GM21529 (cell line): ENCODE data around the gene ADCK2.
A peak's percentile ranks its signal among the peaks of the same experiment; 100 is the strongest.
"Not testable (repeated sequence)": the region's sequence is repeated elsewhere in the genome, so short reads cannot be mapped to it uniquely, and the experiment has no call there.

Experiments used
- ATAC-seq: cut with Tn5 transposase; IDR thresholded peaks from one replicate; pipeline ENCODE4 v1.9.1; 2021; ENCODE audit not compliant: unreplicated experiment

The ADCK2 gene

GRCh38 chr7:140693849-140694248 lies 21.1 kb downstream of the ADCK2 start:
- ATAC-seq, result not testable (repeated sequence)

DNA sequence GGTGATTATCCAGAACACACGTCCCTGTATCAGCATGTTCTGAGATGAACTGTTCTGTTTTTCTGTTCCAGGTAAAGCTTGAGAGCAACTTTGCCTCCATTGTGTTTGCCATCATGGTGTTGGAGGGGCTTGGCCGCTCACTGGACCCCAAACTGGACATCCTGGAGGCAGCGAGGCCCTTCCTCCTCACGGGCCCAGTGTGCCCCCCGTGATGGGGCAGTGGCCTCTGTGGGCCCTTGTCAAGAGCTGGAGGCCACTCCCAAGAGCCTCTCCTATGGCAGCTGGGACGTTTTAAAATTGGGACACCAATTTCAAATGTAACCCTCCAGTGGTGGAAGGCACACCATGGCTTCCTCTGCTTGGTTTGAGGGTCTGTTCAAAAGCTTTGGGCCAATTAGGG lies 21.8 kb downstream of the ADCK2 start:
- ATAC-seq, result no peak

DNA sequence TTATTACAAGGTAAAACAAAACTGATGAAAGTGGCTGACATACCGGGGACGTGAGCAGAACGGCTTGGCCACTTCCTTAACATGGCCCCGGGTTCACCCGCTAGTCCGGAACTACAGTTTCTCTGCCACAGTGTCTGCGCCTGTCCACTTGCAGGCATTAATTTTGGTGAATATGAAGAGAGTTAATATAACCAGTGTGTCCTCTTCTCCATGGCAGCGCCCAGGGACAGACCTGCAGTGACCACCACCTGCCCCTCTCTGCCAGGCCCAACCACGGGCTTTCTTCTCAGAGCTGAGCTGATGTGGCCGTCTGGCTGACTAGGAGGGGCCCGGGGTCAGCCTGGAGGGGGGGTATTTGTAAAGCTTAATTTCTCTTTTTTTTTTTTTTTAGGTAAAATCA lies 22.6 kb downstream of the ADCK2 start:
- no peak for ATAC-seq

DNA sequence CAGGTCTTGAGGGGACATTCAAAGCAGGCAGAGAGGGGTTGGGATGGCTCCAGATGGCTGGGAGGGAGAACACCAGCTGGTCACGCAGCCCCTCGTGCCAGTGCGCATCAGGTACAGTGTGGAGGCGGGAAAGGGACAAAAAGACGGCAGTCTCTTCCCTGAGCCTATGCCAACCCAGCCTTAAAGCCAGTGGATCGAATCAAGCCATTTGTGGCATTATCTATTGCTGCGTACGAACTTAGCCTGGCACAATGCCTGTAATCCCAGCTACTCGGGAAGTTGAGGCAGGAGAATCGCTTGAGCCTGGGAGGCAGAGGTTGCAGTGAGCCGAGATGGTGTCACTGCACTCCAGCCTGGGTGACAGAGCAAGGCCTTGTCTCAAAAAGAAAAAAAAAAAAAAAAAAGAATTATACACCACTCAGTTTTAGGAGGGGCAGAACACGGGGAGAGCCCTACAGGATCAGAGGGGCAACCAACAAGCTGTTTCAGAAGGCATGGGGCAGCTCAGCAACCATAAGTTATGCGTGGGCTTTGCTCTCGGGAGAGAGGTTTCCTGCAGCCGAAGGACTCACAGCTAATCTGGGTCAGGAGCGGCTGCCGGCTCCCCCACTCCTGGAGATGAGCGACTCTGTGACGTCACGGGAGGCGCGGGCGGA lies 23.4 kb downstream of the ADCK2 start:
- no peak for ATAC-seq

GRCh38 chr7:140696680-140697446 lies 24.1 kb downstream of the ADCK2 start, which contains the start of gene NDUFB2:
Gene NDUFB2 (plus strand): TSS chr7:140696708. CDS start chr7:140696745, 37 bp downstream.
- peak; percentile 92 for ATAC-seq

DNA sequence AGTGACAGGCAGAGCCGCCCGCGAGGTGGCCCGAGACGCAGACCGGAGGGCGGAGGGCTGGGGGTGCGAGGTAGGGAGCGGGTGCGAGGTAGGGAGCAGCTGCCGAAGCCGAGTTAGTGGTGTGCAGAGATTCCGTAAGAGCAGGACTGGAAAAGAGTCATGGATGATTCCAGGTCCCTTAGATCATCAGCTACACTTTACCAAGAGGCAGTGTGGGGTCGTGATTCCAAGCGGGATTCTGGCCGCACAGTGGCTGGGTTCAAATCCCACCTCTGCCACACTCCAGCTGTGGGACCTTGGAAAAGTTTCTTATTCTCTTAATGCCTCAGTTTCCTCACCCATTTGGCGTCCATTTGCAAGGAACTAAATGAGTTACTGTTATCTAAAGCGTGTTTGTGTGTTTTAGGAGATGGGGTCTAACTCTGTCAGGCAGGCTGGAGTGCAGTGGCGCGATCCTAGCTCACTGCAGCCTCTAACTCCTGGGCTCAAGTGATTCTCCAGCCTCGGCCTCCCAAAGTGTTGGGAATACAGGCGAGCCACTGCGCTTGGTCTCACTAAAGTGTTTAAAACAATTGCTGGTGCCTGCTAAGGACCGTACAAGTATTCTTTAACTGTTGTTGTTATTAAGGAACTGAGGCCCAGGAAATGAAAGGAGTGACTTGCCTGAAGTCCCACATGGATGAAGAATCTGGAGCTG lies 24.9 kb downstream of the ADCK2 start:
- ATAC-seq, result no peak

- no peak for ATAC-seq
Observed at GRCh38 chr7:140698477-140698876, 25.7 kb downstream of the ADCK2 start.

DNA sequence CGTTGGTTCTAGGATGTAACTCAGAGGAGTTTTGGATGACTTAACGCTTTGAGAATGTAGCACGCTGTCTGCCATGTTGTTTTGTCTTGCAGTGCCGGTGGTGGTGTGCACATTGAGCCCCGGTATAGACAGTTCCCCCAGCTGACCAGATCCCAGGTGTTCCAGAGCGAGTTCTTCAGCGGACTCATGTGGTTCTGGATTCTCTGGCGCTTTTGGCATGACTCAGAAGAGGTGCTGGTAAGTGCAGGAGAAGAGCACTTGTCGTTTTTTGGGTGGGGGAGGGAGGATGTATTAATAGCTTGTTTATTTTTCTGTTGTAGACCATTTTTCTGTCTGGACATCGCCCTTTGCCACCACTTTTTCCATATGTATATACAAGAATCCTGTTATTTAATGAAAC lies 30.0 kb downstream of the ADCK2 start:
- ATAC-seq, result no peak

- ATAC-seq, result no peak
Observed at GRCh38 chr7:140704205-140704604, 31.5 kb downstream of the ADCK2 start.

DNA sequence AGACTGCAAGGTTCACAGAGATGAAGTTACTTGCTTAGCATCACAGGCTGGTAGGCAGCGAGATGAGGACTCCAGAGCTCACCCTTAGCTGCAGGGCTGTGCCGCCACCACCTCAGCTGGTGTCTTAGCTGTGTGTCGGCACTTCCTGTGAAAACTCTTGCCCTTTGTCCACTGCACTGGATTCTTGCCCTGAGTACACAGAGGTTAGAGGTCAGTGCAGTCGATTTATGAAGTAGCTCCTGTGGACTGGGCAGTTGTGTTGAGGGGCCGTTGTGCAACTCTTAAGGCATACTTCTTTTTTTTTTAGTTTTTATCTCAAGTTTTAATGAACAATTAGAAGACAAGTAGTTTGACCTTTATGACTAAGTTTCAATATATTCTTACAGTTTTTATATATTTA lies 34.4 kb downstream of the ADCK2 start:
- no peak for ATAC-seq

DNA sequence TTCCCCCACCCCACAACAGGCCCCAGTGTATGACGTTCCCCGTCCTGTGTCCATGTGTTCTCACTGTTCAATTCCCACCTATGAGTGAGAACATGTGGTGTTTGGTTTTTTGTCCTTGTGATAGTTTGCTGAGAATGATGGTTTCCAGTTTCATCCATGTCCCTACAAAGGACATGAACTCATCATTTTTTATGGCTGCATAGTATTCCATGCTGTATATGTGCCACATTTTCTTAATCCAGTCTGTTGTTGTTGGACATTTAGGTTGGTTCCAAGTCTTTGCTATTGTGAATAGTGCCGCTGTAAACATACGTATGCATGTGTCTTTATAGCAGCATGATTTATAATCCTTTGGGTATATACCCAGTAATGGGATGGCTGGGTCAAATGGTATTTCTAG lies 36.0 kb downstream of the ADCK2 start:
- ATAC-seq, result not testable (repeated sequence)

DNA sequence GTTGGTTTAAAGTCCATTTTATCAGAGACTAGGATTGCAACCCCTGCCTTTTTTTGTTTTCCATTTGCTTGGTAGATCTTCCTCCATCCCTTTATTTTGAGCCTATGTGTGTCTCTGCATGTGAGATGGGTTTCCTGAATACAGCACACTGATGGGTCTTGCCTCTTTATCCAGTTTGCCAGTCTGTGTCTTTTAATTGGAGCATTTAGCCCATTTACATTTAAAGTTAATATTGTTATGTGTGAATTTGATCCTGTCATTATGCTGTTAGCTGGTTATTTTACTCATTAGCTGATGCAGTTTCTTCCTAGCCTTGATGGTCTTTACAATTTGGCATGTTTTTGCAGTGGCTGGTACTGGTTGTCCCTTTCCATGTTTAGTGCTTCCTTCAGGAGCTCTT lies 39.6 kb downstream of the ADCK2 start:
- not testable (repeated sequence) for ATAC-seq

GRCh38 chr7:140714331-140715040 lies 41.7 kb downstream of the ADCK2 start:
- no peak for ATAC-seq

DNA sequence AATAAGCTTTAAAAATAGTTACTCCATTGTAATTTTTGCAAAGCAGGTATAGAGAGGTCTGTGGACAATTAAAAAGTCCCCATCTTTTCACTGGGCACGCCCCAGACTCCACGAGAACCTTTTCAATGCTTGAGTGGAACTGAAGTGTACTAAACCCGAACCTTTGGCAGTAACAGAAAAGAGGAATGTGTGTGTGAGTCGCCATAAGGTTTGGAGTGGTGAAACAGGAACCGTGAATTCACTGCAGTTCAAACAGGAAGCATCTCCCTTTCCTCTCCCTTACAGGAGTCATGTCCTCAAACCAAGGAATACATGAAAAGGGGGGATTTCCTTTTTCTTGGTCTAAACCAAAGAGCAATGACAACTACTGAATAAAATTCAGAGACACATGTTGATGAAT lies 47.0 kb downstream of the ADCK2 start:
- no peak for ATAC-seq

GRCh38 chr7:140722254-140722653 lies 49.5 kb downstream of the ADCK2 start:
- no peak for ATAC-seq

- no peak for ATAC-seq
Observed at GRCh38 chr7:140723006-140723405, 50.3 kb downstream of the ADCK2 start.

DNA sequence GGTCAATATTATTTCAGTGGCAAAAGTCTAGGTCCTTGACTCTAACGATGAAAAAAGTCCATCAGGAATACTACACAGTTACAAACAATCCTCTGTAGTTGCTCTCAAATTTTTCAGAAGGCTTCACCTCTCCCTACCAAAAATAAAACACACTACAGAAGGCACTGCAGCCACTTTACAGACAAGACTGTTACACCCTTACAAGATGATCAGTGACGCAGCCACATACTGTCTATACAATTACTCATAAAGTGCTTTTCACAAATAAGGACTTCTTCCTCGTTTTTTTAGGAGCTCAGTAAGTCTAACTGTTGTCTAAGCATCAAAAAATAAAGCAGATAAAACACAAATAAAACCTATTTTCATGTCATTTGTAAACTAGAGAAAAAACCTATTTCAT lies 50.8 kb downstream of the ADCK2 start:
- ATAC-seq, result no peak

DNA sequence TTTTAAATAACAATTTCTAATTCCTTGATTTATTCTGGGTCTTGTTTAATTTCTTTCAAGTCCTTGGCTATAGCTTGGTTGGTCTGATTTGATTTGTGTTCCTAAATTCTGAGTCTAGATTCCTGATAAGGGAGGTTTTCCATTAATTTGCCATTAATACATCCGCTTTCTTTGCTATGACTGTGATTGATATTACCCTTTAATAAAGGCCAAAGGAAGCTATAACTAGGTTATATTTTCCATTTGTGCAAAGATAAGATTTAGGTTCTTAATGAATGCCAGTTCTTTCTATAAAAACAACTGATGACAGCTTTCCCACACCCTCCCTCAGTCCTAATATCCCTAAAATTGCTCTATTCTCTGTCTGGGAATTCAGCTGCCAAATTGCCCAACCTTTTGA lies 52.0 kb downstream of the ADCK2 start:
- ATAC-seq, result no peak

- no peak for ATAC-seq
Observed at GRCh38 chr7:140726281-140726680, 53.5 kb downstream of the ADCK2 start.

GRCh38 chr7:140732416-140732815 lies 59.7 kb downstream of the ADCK2 start:
- no peak for ATAC-seq

GRCh38 chr7:140734096-140734495 lies 61.4 kb downstream of the ADCK2 start:
- no peak for ATAC-seq
